ENCODE data around the gene CNN2. TPM values are rescaled to one million over a fixed set of nuclear protein-coding genes. Genes with fewer than 3 reads are reported as not detected.

CNN2 gene
- total and polyA plus RNA-seq, 9 of the 15 experiments (the other 6 are each of a cell fraction or from before 2014, with no cell fraction given) = 12.1 to 174 (median 52.7) TPM

DNA sequence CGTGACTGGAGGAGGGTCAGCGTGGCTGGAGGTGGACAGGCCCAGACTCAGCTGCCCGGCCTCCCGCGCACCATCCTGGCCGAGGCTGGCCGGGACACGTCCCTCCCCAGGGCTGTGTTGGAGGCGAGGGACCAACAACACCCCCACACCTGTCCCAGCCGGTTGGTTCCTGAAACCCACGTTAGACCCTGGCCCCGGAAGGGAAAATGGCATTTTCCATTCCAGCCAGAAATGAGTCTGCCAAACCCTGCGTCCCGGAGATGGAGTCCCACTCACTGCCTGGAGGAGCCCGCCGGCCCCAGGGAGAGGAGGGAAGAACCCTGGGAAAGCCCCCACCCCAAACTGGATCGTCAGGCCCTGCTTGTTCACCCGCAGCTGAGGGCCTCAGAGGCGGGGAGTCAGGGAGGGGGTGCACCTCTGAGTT is 47.1 kb upstream of the CNN2 start:
- Histone ChIP-seq H3K9ac (ENCODE audit: insufficient read depth in 1 of 2, low read depth in 2 of 2, low read length in 2 of 2) (peak overlapping the region; percentile 51 to 89; a peak in 3 of 4 replicates), H3K79me2 (ENCODE audit: control insufficient read depth, insufficient read depth, low read length) (peaks cover 16% of the 10 kb centered on the region), H3K9me3 (replicated peaks; ENCODE audit: control insufficient read depth, insufficient read depth, low read depth, low read length) (no peaks in the 10 kb centered on the region), H4K20me1 (replicated peaks; ENCODE audit: control insufficient read depth, insufficient read depth, low read length) (no peaks in the 10 kb centered on the region), H3K4me1 (replicated peaks in 1 of 2; ENCODE audit: control insufficient read depth in 2 of 2, insufficient read depth in 2 of 2, low read length in 2 of 2) (peaks cover 24 to 76% of the 10 kb centered on the region in 2 experiments), H3K27ac (ENCODE audit: extremely low read depth, low read depth, low read length) (peak overlapping the region; percentile 71), H3K9me1 (ENCODE audit: control insufficient read depth, insufficient read depth, low read length) (no peaks in the 10 kb centered on the region), H2AFZ (ENCODE audit: low read depth, low read length) (no peak overlapping the region), H3K27me3 (ENCODE audit: control insufficient read depth in 2 of 2, insufficient read depth in 2 of 2, low read length in 2 of 2) (no peaks in the 10 kb centered on the region), H3K4me2 (ENCODE audit: insufficient read depth, low read length) (no peak overlapping the region; the same call in 1 of the 2 replicates), H3K4me3 (no peak overlapping the region), H3K36me3 (ENCODE audit: control insufficient read depth, insufficient read depth, low read length) (no peaks in the 10 kb centered on the region)
- no TSS peak for BruUV-seq (replicated peaks)
- no peak for ATAC-seq
- peak in 2 of 4 experiments; percentile 47 to 48 for DNase-seq (ENCODE audit: extremely low read depth in 1 of 4, low spot score in 3 of 4)
- intact Hi-C loops (cut with micrococcal nuclease) (no loop called here), in situ Hi-C loops (cut with MboI) (no loop called here)
- FAIRE-seq = no peak
- WGBS (ENCODE audit: insufficient coverage, low coverage, missing lambda C conversion rate) = 68% methylated on average over 13 of the region's 19 CpGs
- CTCF ChIA-PET (ENCODE audit: low intra/inter-chr PET ratio) = interaction anchor here (0.6 kb wide), 1 partner anchor 53 kb away, joined by 3 read pairs; no protein-coding TSS in a partner anchor
- POLR2A ChIA-PET = interaction anchor here (1.0 kb wide), 2 partner anchors 8 to 56 kb away, joined by 5 read pairs; no protein-coding TSS in a partner anchor
- TF ChIP-seq POLR2G (IDR thresholded peaks at IDR 0.05; ENCODE audit: low read depth, low read length) = peak; percentile 57
- TF ChIP-seq, protein P1, sequence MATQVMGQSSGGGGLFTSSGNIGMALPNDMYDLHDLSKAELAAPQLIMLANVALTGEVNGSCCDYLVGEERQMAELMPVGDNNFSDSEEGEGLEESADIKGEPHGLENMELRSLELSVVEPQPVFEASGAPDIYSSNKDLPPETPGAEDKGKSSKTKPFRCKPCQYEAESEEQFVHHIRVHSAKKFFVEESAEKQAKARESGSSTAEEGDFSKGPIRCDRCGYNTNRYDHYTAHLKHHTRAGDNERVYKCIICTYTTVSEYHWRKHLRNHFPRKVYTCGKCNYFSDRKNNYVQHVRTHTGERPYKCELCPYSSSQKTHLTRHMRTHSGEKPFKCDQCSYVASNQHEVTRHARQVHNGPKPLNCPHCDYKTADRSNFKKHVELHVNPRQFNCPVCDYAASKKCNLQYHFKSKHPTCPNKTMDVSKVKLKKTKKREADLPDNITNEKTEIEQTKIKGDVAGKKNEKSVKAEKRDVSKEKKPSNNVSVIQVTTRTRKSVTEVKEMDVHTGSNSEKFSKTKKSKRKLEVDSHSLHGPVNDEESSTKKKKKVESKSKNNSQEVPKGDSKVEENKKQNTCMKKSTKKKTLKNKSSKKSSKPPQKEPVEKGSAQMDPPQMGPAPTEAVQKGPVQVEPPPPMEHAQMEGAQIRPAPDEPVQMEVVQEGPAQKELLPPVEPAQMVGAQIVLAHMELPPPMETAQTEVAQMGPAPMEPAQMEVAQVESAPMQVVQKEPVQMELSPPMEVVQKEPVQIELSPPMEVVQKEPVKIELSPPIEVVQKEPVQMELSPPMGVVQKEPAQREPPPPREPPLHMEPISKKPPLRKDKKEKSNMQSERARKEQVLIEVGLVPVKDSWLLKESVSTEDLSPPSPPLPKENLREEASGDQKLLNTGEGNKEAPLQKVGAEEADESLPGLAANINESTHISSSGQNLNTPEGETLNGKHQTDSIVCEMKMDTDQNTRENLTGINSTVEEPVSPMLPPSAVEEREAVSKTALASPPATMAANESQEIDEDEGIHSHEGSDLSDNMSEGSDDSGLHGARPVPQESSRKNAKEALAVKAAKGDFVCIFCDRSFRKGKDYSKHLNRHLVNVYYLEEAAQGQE (IDR thresholded peaks at IDR 0.05; ENCODE audit: borderline replicate concordance) = peak; percentile 54
- TF ChIP-seq, protein P1 (CRISPR knock-in tag; IDR thresholded peaks at IDR 0.05; ENCODE audit: low read depth) = no peak
- no peak for TF ChIP-seq ARID1B (IDR thresholded peaks at IDR 0.05)
- peak; percentile 23; the same call in 1 of the 2 replicates for TF ChIP-seq PHF8 (IDR thresholded peaks at IDR 0.05; ENCODE audit: borderline replicate concordance, low read length)
- TF ChIP-seq TAF1 (IDR thresholded peaks at IDR 0.05; ENCODE audit: control insufficient read depth, extremely low read depth, insufficient read depth, low read length, severe bottlenecking) = no peak
- TF ChIP-seq, protein P2, sequence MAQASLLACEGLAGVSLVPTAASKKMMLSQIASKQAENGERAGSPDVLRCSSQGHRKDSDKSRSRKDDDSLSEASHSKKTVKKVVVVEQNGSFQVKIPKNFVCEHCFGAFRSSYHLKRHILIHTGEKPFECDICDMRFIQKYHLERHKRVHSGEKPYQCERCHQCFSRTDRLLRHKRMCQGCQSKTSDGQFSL (CRISPR knock-in tag; IDR thresholded peaks at IDR 0.05) = peak; percentile 58; the same call in 1 of the 2 replicates
- TF ChIP-seq, protein P2 (tag; IDR thresholded peaks at IDR 0.05) = no peak
- TF ChIP-seq ZFX (CRISPR knock-in tag; IDR thresholded peaks at IDR 0.05) = peak; percentile 39; the same call in 1 of the 2 replicates
- no peak for TF ChIP-seq SETDB1 (IDR thresholded peaks at IDR 0.05; ENCODE audit: low read length)
- no peak for TF ChIP-seq CHCHD3 (CRISPR knock-in tag; IDR thresholded peaks at IDR 0.05)
- TF ChIP-seq KDM5B (IDR thresholded peaks at IDR 0.05; ENCODE audit: insufficient replicate concordance, low read depth, low read length) = peak; percentile 58
- no peak for TF ChIP-seq ZNF217 (CRISPR knock-in tag; IDR thresholded peaks at IDR 0.05)
